GM12891 (cell line): ENCODE results near the gene POLR2E.
"Not testable (repeated sequence)": the region's sequence is repeated elsewhere in the genome, so short reads cannot be mapped to it uniquely, and the experiment has no call there.

Experiments used
- DNase-seq: peaks from one replicate; pipeline ENCODE4 v3.0.0; 2011; ENCODE audit warnings: low spot score; ENCODE audit not compliant: insufficient read length
- FAIRE-seq: peaks from 2 replicates; lab custom pipeline; 2011; peaks lifted over from hg19 to GRCh38; lab: Jason Lieb, UNC
- PAX5 ChIP-seq: IDR thresholded peaks from 2 replicates; pipeline ENCODE4 v1.6.1; 2011; ENCODE audit warnings: low read length, moderate library complexity, mild to moderate bottlenecking; ENCODE audit not compliant: insufficient read depth, severe bottlenecking
- POLR2A ChIP-seq: IDR thresholded peaks from 2 replicates; pipeline ENCODE4 v1.6.1; 2011; ENCODE audit warnings: low read depth, low read length, control low read depth
- POLR2AphosphoS5 ChIP-seq: IDR thresholded peaks from 2 replicates; pipeline ENCODE4 v1.6.1; 2011; ENCODE audit warnings: low read depth, low read length, control low read depth
- POU2F2 ChIP-seq: IDR thresholded peaks from 2 replicates; pipeline ENCODE4 v1.6.1; 2011; ENCODE audit warnings: low read depth, mild to moderate bottlenecking, control low read depth, low read length, moderate library complexity
- SPI1 ChIP-seq: IDR thresholded peaks from 2 replicates; pipeline ENCODE4 v1.6.1; 2011; ENCODE audit warnings: low read depth, low read length, control low read depth
- TAF1 ChIP-seq: IDR thresholded peaks from 2 replicates; pipeline ENCODE4 v1.6.1; 2011; ENCODE audit warnings: low read depth, low read length, control low read depth

The POLR2E gene

GRCh38 chr19:1117654-1118053, 22.5 kb upstream of the POLR2E start:
- FAIRE-seq (no peak), DNase-seq (no peak)
- TF ChIP-seq POU2F2 (no peak), TAF1 (no peak), POLR2AphosphoS5 (no peak), PAX5 (no peak), SPI1 (no peak), POLR2A (no peak)

GRCh38 chr19:1116726-1117581, 21.8 kb upstream of the POLR2E start:
- DNase-seq (no peak), FAIRE-seq (no peak)
- TF ChIP-seq POLR2A (no peak), POLR2AphosphoS5 (no peak), PAX5 (no peak), POU2F2 (no peak), SPI1 (no peak), TAF1 (no peak)

GRCh38 chr19:1115646-1116420, 20.7 kb upstream of the POLR2E start:
- no peak for TF ChIP-seq PAX5
- no peak for TF ChIP-seq SPI1
- TF ChIP-seq POLR2A = no peak
- no peak for TF ChIP-seq POU2F2
- TF ChIP-seq POLR2AphosphoS5 = no peak
- TF ChIP-seq TAF1 = no peak
- no peak for DNase-seq
- no peak for FAIRE-seq

- not testable (repeated sequence) for FAIRE-seq
Measured at GRCh38 chr19:1114728-1115127, 19.6 kb upstream of the POLR2E start.

GRCh38 chr19:1113986-1114483, 18.9 kb upstream of the POLR2E start:
- DNase-seq = no peak
- peak; percentile 55 for FAIRE-seq
- TF ChIP-seq PAX5 (no peak), TAF1 (no peak), POLR2A (no peak), SPI1 (no peak)

More at GRCh38 chr19:1114728-1115127, 19.6 kb upstream of the POLR2E start:
- DNase-seq = not testable (repeated sequence)

GRCh38 chr19:1113030-1113985, 18.1 kb upstream of the POLR2E start:
- peak; percentile 96 for FAIRE-seq
- peak; percentile 99 for DNase-seq
- TF ChIP-seq TAF1 (no peak), POU2F2 (no peak), POLR2A (no peak), POLR2AphosphoS5 (peak; percentile 32)

GRCh38 chr19:1112268-1113029, 17.3 kb upstream of the POLR2E start:
- TF ChIP-seq POLR2A (no peak), POU2F2 (no peak), PAX5 (no peak), POLR2AphosphoS5 (no peak; the same call in 1 of the 2 replicates), SPI1 (no peak), TAF1 (no peak)
- DNase-seq (no peak), FAIRE-seq (no peak)

- DNase-seq (no peak), FAIRE-seq (no peak)
- TF ChIP-seq TAF1 = no peak
- TF ChIP-seq POU2F2 = no peak
- TF ChIP-seq POLR2A = no peak
Measured at GRCh38 chr19:1111641-1112267, 16.6 kb upstream of the POLR2E start.
